SK-N-SH (cell line): ENCODE measurements around the gene LRP1. TPM values are rescaled to one million over a fixed set of nuclear protein-coding genes. Genes with fewer than 3 reads are reported as not detected.

Experiments
- CTCF ChIA-PET: fragments of 300-600, 350-600 bp; formaldehyde crosslinking; extraction: SDS; loops from one replicate; lab custom pipeline; 2021; lab: Yijun Ruan, JAX
- POLR2A ChIA-PET: fragments of 350-600 bp; sonication (Branson Sonifier 250); formaldehyde crosslinking; extraction: SDS; loops from one replicate; lab custom pipeline; 2020; ENCODE audit warnings: antibody characterized with exemption, inconsistent platforms; lab: Yijun Ruan, JAX
- DNase-seq: peaks from one replicate; pipeline ENCODE4 v3.0.0; 2012
- H2AFZ ChIP-seq: fragments of 200-600 bp; sonication (generic); 2 replicates; pipeline ENCODE4 v1.8.1; 2016; ENCODE audit warnings: antibody characterized with exemption, mild to moderate bottlenecking, low read depth
- H3F3A ChIP-seq: fragments of 200-600 bp; sonication (generic); replicated peaks from 2 replicates; pipeline ENCODE3; 2016; ENCODE audit warnings: antibody characterized with exemption, mild to moderate bottlenecking; ENCODE audit not compliant: insufficient read depth
- H3K27ac ChIP-seq, 2 experiments: fragments of 200-500 bp in 1 of 2; fragments of 200-600 bp in 1 of 2; sonication (Bioruptor generic) in 1 of 2; sonication (generic), shearing (Covaris generic) in 1 of 2; 2 replicates each; pipeline versions ENCODE4 v1.5.1 to v1.6.1; 2014 to 2016; ENCODE audit warnings: low read depth in 2 of 2, inconsistent platforms in 1 of 2, low read length in 1 of 2, mild to moderate bottlenecking in 1 of 2, mixed read lengths in 1 of 2
- H3K27me3 ChIP-seq: fragments of 200-600 bp; sonication (generic), shearing (Covaris generic); 2 replicates; pipeline ENCODE4 v1.6.1; 2016; ENCODE audit warnings: mixed run types; ENCODE audit not compliant: insufficient read depth
- H3K36me3 ChIP-seq, 2 experiments: fragments of 200-500 bp in 1 of 2; fragments of 200-600 bp in 1 of 2; sonication (Bioruptor generic) in 1 of 2; sonication (generic) in 1 of 2; replicated peaks in 1 of 2; 2 replicates each; pipeline versions ENCODE3 to v1.5.1; 2014 to 2016; ENCODE audit warnings: low read length in 1 of 2, mild to moderate bottlenecking in 1 of 2; ENCODE audit not compliant: insufficient read depth in 2 of 2, control insufficient read depth in 1 of 2
- H3K4me1 ChIP-seq, 2 experiments: fragments of 200-500 bp in 1 of 2; fragments of 200-600 bp in 1 of 2; sonication (Bioruptor generic) in 1 of 2; sonication (generic), shearing (Covaris generic) in 1 of 2; 2 replicates each; pipeline versions ENCODE4 v1.5.1 to v1.6.1; 2014 to 2016; ENCODE audit warnings: low read depth in 1 of 2, low read length in 1 of 2, mixed run types in 1 of 2; ENCODE audit not compliant: insufficient read depth in 2 of 2, control insufficient read depth in 1 of 2
- H3K4me2 ChIP-seq: fragments of 200-600 bp; sonication (generic), shearing (Covaris generic); 2 replicates; pipeline ENCODE4 v1.6.1; 2017; ENCODE audit warnings: mixed run types
- H3K4me3 ChIP-seq, 2 experiments: fragments of 200-500 bp in 1 of 2; fragments of 200-600 bp in 1 of 2; sonication (Bioruptor generic) in 1 of 2; sonication (generic), shearing (Covaris generic) in 1 of 2; 2 replicates each; pipeline versions ENCODE4 v1.5.1 to v1.8.1; 2014 to 2016; ENCODE audit warnings: low read depth in 2 of 2, inconsistent platforms in 1 of 2, low read length in 1 of 2, mild to moderate bottlenecking in 1 of 2, mixed read lengths in 1 of 2, moderate library complexity in 1 of 2
- H3K79me2 ChIP-seq: fragments of 200-600 bp; sonication (generic); 2 replicates; pipeline ENCODE4 v1.8.1; 2017; ENCODE audit warnings: mild to moderate bottlenecking; ENCODE audit not compliant: insufficient read depth
- H3K9ac ChIP-seq: fragments of 200-600 bp; sonication (generic); 2 replicates; pipeline ENCODE4 v1.6.1; 2017; ENCODE audit warnings: mixed run types
- H3K9me2 ChIP-seq: fragments of 200-600 bp; sonication (generic); 2 replicates; pipeline ENCODE4 v1.6.1; 2017; ENCODE audit warnings: mixed run types
- H3K9me3 ChIP-seq: fragments of 200-600 bp; sonication (generic); 2 replicates; pipeline ENCODE4 v1.6.1; 2017; ENCODE audit warnings: mixed run types, mild to moderate bottlenecking, moderate library complexity
- H4K20me1 ChIP-seq: fragments of 200-600 bp; sonication (generic); 2 replicates; pipeline ENCODE4 v1.6.1; 2017; ENCODE audit warnings: mild to moderate bottlenecking, mixed run types; ENCODE audit not compliant: insufficient read depth
- EP300 ChIP-seq, 2 experiments: IDR thresholded peaks; 2 replicates each; pipeline versions ENCODE4 v1.4.0 to v1.6.1; 2012; ENCODE audit warnings: borderline replicate concordance in 1 of 2, low read depth in 1 of 2, low read length in 1 of 2
- FOXM1 ChIP-seq: IDR thresholded peaks from 2 replicates; pipeline ENCODE4 v1.4.0; 2012; ENCODE audit warnings: low read depth, mild to moderate bottlenecking
- GABPA ChIP-seq: IDR thresholded peaks from 2 replicates; pipeline ENCODE4 v1.4.0; 2012; ENCODE audit warnings: low read depth, mild to moderate bottlenecking
- POLR2AphosphoS5 ChIP-seq: IDR thresholded peaks from 2 replicates; pipeline ENCODE4 v1.6.1; 2012; ENCODE audit warnings: low read depth, low read length
- RAD21 ChIP-seq: IDR thresholded peaks from 2 replicates; pipeline ENCODE4 v1.6.1; 2012; ENCODE audit warnings: mild to moderate bottlenecking, low read length
- RXRA ChIP-seq: IDR thresholded peaks from 2 replicates; pipeline ENCODE4 v1.4.0; 2012; ENCODE audit warnings: low read depth, mild to moderate bottlenecking, borderline replicate concordance
- SMC3 ChIP-seq: IDR thresholded peaks from 2 replicates; pipeline ENCODE4 v1.6.1; 2012; ENCODE audit warnings: low read depth, low read length, improper control_type of control experiment
- WGBS: methylation state at CpG from one replicate; pipeline ENCODE4 v1.1.6; 2017; ENCODE audit warnings: low lambda C conversion rate; 5-methylcytosine and 5-hydroxymethylcytosine counted together
- polyA plus RNA-seq, 3 experiments: library from polyadenylated mRNA; depleted of rRNA; stranded (reverse); fragments of >200 nt; gene quantifications; 2 replicates each; pipeline ENCODE4 v1.2.3, GENCODE V29; 2012
- TF ChIP-seq, protein P1 (sequence below): fragments of 150-350 bp; IDR thresholded peaks from 2 replicates; pipeline ENCODE4 v1.6.1; 2017; ENCODE audit warnings: antibody characterized with exemption, low read length, low read depth, borderline replicate concordance

The LRP1 gene
- polyA plus RNA-seq, 1 of the 3 experiments (the other 2 are of a cell fraction): 55.0 TPM

DNA sequence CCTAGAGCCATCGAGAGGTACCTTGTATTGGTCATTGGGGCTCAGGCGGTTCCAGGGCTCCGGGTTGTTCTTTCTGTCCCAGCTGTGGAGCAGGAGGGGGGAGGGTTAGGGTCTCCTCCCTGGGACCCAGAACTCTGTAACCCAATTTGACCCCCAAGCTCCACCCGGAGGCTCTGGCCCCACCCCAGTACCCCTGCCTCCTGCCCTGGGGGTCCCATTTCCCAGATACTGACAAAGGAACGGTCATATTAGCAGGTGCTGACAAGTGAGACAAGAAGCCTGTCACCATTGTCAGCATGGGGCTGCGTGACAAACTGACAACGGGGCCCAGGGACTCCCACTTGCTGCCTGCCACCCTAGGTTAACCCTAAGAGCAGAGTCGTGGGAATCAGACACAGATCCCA is 107.4 kb downstream of the LRP1 start:
- Histone ChIP-seq H3K27ac (no peak overlapping the region), H3K4me3 (no peak overlapping the region), H3F3A (peaks cover 9% of the 10 kb centered on the region), H3K27me3 (peaks cover 3% of the 10 kb centered on the region; the same call in 1 of the 2 replicates), H3K4me1 (peaks cover 2 to 39% of the 10 kb centered on the region in 2 experiments; a peak in 2 of 4 replicates), H3K36me3 (peaks cover 22 to 37% of the 10 kb centered on the region in 2 experiments), H3K9me3 (no peaks in the 10 kb centered on the region), H3K4me2 (no peak overlapping the region), H3K9me2 (no peaks in the 10 kb centered on the region), H4K20me1 (no peaks in the 10 kb centered on the region), H2AFZ (no peak overlapping the region), H3K79me2 (peaks cover 15% of the 10 kb centered on the region), H3K9ac (no peak overlapping the region)
- TF ChIP-seq EP300 (IDR thresholded peaks at IDR 0.05; ENCODE audit: borderline replicate concordance in 1 of 2, low read depth in 1 of 2, low read length in 1 of 2) (no peak), RXRA (no peak), SMC3 (no peak), POLR2AphosphoS5 (no peak)
- ChIA-PET CTCF (interaction anchor here (11.9 to 31.5 kb wide), 2 partner anchors 8 to 23 kb away, joined by 271 to 937 read pairs; partner anchors contain the start of genes NXPH4 and SHMT2), POLR2A (interaction anchor here (1.0 kb wide), 1 partner anchor 277 kb away, joined by 3 read pairs; no protein-coding TSS in a partner anchor)
- DNase-seq: no peak
- 100% methylated on average over 5 of the region's 8 CpGs for WGBS

DNA sequence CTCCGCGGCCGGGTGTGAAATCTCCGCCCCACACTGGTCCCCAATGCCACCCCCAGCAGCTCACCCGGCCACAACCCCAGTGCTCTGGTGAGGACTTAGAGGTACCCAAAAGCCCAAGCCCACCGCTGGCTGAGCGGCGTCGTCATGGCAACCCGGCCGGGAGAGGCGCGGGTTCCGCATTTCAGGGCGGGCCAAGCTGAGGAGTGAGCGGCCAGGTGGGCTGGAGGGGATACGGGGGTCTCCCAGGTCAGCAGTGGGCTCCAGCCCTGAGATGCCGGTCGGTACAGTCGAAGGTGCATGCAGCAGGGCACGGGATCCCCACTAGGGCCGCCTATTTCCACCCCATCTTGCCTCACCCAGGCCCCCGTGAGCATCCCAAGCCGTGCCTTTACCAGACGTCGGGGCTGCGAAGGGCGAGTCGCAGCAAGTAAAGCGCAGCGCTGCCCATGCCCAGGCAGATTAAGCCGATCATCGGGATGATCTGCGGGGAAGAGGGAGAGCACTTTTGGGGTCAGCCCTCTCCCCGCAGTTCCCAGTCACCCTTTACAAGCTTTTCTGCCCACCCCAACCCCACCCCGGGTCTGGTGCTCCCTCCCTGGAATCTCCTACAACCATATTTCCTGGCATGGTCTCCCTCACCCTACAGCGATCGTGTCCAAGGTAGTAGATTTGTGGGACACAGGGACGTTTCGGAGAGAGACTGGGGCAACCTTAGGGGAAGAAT is 108.1 kb downstream of the LRP1 start:
- H3K9me3 ChIP-seq: no peaks in the 10 kb centered on the region
- H3K4me1 ChIP-seq: peaks cover 8 to 39% of the 10 kb centered on the region in 2 experiments; a peak in 2 of 4 replicates
- peaks cover 9% of the 10 kb centered on the region; the same call in 1 of the 2 replicates for H3K79me2 ChIP-seq
- no peak overlapping the region for H3K4me3 ChIP-seq
- POLR2A ChIA-PET: interaction anchor here (1.0 kb wide), 1 partner anchor 277 kb away, joined by 3 read pairs; no protein-coding TSS in a partner anchor
- TF ChIP-seq POLR2AphosphoS5: no peak
- TF ChIP-seq, protein P1, sequence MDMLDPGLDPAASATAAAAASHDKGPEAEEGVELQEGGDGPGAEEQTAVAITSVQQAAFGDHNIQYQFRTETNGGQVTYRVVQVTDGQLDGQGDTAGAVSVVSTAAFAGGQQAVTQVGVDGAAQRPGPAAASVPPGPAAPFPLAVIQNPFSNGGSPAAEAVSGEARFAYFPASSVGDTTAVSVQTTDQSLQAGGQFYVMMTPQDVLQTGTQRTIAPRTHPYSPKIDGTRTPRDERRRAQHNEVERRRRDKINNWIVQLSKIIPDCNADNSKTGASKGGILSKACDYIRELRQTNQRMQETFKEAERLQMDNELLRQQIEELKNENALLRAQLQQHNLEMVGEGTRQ: no peak
- no peak for TF ChIP-seq GABPA
- H3K9ac ChIP-seq: no peak overlapping the region
- no peak overlapping the region for H3K4me2 ChIP-seq
- no peaks in the 10 kb centered on the region for H4K20me1 ChIP-seq
- peaks cover 10% of the 10 kb centered on the region for H3F3A ChIP-seq
- H3K27me3 ChIP-seq: peaks cover 9% of the 10 kb centered on the region; the same call in 1 of the 2 replicates
- CTCF ChIA-PET: interaction anchor here (11.9 to 31.5 kb wide), 2 partner anchors 9 to 24 kb away, joined by 271 to 937 read pairs; partner anchors contain the start of genes NXPH4 and SHMT2
- 91% methylated on average over 20 of the region's 40 CpGs for WGBS
- H2AFZ ChIP-seq: no peak overlapping the region
- no peak for DNase-seq
- H3K9me2 ChIP-seq: no peaks in the 10 kb centered on the region
- peaks cover 19 to 36% of the 10 kb centered on the region in 2 experiments for H3K36me3 ChIP-seq
- H3K27ac ChIP-seq: no peak overlapping the region

DNA sequence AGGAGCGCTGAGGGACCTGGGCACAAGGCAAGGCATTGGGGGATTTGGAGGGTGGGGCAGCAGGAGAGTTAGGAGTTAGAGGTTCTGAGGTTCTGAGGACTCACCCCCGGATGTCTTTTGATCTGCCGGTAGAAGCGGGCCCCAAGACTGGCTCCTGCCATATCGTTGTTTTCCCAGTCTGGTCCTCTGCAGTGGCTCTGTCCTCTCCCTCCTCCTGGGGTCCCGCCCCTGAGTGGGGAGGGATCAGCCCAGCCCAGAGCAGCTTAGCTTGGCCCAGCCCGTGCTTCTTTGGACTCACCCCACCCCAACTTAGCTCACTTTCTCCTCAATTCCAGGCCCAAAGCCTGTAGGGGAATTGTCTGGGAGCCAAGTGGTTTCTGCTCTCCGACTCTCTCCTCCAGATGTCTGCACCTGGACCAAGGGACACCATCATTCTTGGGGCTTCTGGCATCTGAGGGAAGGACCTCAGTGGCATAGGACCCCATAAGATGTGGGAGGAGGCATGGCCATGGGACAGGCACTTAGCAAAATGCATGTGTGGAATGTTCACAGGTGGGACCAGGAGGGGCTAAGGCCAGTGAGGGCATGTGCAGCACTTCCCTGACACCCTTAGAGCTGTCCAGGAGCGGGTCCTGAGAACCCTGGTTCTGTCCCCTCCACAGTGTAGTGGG is 108.8 kb downstream of the LRP1 start:
- Histone ChIP-seq H3K27me3 (peaks cover 16% of the 10 kb centered on the region; the same call in 1 of the 2 replicates), H4K20me1 (no peaks in the 10 kb centered on the region), H3K9ac (no peak overlapping the region), H3K4me2 (no peak overlapping the region), H3K9me2 (no peaks in the 10 kb centered on the region), H3K4me3 (no peak overlapping the region), H3K79me2 (0 out of 2 replicates have a peak, but pooled peaks cover 2% of the 10 kb centered on the region), H3K4me1 (peaks cover 15 to 46% of the 10 kb centered on the region in 2 experiments; a peak in 2 of 4 replicates), H3F3A (peaks cover 14% of the 10 kb centered on the region), H2AFZ (no peak overlapping the region), H3K36me3 (peaks cover 17 to 29% of the 10 kb centered on the region in 2 experiments), H3K27ac (no peak overlapping the region), H3K9me3 (no peaks in the 10 kb centered on the region)
- no peak for DNase-seq
- ChIA-PET CTCF (interaction anchor here (1.2 to 31.5 kb wide), 5 partner anchors 10 to 309 kb away, joined by 3 to 937 read pairs (median 103); partner anchors contain the start of genes NXPH4, SHMT2 and STAC3), POLR2A (no interaction called here)
- TF ChIP-seq RAD21 (no peak), FOXM1 (no peak)
- 93% methylated on average over 6 of the region's 9 CpGs for WGBS
